Aorta (tissue), 5 donors: Measurements from ENCODE around the gene TSPAN11. TPM values are rescaled to one million over a fixed set of nuclear protein-coding genes. Genes with fewer than 3 reads are reported as not detected.

ENCODE experiments used
- ATAC-seq: fragments of 200-7000 bp; cut with Tn5 transposase; one replicate; pipeline ENCODE4 v1.9.1; 2022; ENCODE audit warnings: moderate library complexity; ENCODE audit not compliant: low FRiP score
- DNase-seq, 2 donors: peaks; one replicate each; pipeline ENCODE4 v3.0.0-alpha.2; 2020
- H3K27ac ChIP-seq, 2 donors: one replicate each; pipeline ENCODE4 v1.5.1; 2013; ENCODE audit warnings: low read length in 2 of 2, mild to moderate bottlenecking in 2 of 2, moderate library complexity in 2 of 2, control low read depth in 1 of 2, inconsistent platforms in 1 of 2, low read depth in 1 of 2
- H3K27me3 ChIP-seq, 2 donors: one replicate each; pipeline ENCODE4 v1.6.1; 2013; ENCODE audit warnings: control low read depth in 1 of 2, low read length in 1 of 2, mild to moderate bottlenecking in 1 of 2, moderate library complexity in 1 of 2; ENCODE audit not compliant: insufficient read depth in 2 of 2, control insufficient read depth in 1 of 2
- H3K36me3 ChIP-seq, 2 donors: one replicate each; pipeline ENCODE4 v1.6.1; 2013; ENCODE audit warnings: control low read depth in 1 of 2, low read length in 1 of 2, mild to moderate bottlenecking in 1 of 2; ENCODE audit not compliant: insufficient read depth in 2 of 2, control insufficient read depth in 1 of 2
- H3K4me1 ChIP-seq, 2 donors: one replicate each; pipeline ENCODE4 v1.6.1; 2013; ENCODE audit warnings: low read length in 2 of 2, control low read depth in 1 of 2, mild to moderate bottlenecking in 1 of 2, moderate library complexity in 1 of 2; ENCODE audit not compliant: insufficient read depth in 2 of 2, control insufficient read depth in 1 of 2
- H3K4me3 ChIP-seq, 2 donors: one replicate each; pipeline ENCODE4 v1.5.1; 2013; ENCODE audit warnings: low read length in 2 of 2, control low read depth in 1 of 2, mild to moderate bottlenecking in 1 of 2
- H3K9me3 ChIP-seq: one replicate; pipeline ENCODE4 v1.6.1; 2013; ENCODE audit warnings: mild to moderate bottlenecking, low read length; ENCODE audit not compliant: control insufficient read depth
- WGBS, 2 donors: extraction: QIAGEN DNeasy Blood & Tissue Kit; methylation state at CpG; one replicate each; pipeline ENCODE4 v1.1.7; 2013; 5-methylcytosine and 5-hydroxymethylcytosine counted together
- intact Hi-C, 2 donors: fragments of 100-400 bp; cut with DNase I; formaldehyde crosslinking; loops; one replicate each; pipeline versions ENCODE4 v1.14.2 to v1.15.0; 2022
- polyA plus RNA-seq, 2 donors: library from polyadenylated mRNA; stranded (reverse); fragments of 200-250 nt; gene quantifications; one replicate each; pipeline ENCODE4 v1.2.3, GENCODE V29; 2013
- total RNA-seq, 2 donors: library from RNA; stranded (reverse); fragmentation: NEBNext Ultra II Directional; extraction: Animal tissue kit (Norgen Biotek cat#: 25700); gene quantifications; one replicate each; pipeline ENCODE4 v1.2.1, GENCODE V29; 2021
- donor health status: healthy with polysubstance abuse.
- donor health status: Bipolar disorder and iron deficiency.
- donor health status: DM: no; HTN: no; CAD: no.
- donor health status: DM: no; HTN: no; CAD: no.
- donor health status: DM: yes; HTN: yes; CAD: no.

TSPAN11 gene
- total and polyA plus RNA-seq, 4 donors = 0.03 to 14.1 (median 2.8) TPM; not detected in 1

DNA sequence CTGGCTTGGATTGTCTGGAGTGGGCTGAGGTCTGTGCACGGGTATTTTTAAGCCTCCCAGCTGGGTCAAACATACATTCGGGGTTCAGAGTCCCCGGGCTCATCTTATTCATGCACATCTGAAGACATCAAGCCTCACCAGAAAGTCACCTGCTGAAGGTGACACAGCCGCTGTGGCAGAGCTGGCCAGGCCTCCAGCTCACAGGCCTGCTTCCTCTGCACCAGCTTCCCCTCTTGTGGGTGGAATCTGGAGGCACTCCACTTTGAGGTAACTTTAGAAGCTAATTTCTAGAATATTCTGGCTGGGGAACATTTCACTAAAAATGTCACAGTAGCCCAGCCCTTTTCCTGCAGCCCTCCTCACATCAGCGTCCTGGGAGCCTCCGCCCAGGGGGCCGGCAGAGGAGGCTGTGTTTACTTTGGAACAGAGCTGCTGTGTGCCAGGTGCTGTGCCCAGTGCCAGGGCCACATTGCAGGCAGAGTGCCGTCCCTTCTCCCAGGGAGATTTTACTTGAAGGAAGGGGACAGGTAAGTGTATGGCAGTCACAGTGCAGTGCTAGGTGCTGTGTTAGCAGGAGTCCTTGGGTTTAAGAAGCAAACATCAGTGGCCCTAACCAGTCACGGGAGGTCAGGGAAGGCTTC lies 62.2 kb downstream of the TSPAN11 start:
- ATAC-seq (no peak), DNase-seq (no peak)
- WGBS, 2 donors = 52% methylated on average over 9 of the region's 9 CpGs
- Histone ChIP-seq H3K4me3 (no peak overlapping the region), H3K9me3 (no peaks in the 10 kb centered on the region), H3K36me3 (no peaks in the 10 kb centered on the region), H3K4me1 (no peaks in the 10 kb centered on the region), H3K27me3 (no peaks in the 10 kb centered on the region), H3K27ac (no peak overlapping the region)
- intact Hi-C loops = no loop called here

DNA sequence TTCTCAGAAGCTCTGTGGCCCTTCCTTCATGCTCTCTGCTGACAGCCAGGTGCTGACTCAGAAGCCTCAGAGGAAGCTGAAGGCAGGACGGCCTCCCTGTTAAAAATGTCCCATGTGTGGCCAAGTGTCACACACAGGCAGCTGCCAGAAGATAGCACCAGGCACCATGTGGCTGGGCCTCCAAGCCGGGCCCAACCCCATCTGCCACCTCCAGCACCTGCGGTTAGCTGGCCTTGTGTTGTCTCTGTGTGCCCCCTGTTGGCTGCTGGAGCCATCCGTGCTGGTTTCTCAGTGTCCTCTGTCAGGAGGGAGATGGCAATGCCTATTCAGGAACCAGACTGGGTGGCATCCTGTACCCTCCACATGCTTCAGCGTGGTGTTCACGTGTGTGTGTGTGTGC lies 63.2 kb downstream of the TSPAN11 start:
- 58 to 65% methylated on average over 6 of the region's 6 CpGs for WGBS, 2 donors

DNA sequence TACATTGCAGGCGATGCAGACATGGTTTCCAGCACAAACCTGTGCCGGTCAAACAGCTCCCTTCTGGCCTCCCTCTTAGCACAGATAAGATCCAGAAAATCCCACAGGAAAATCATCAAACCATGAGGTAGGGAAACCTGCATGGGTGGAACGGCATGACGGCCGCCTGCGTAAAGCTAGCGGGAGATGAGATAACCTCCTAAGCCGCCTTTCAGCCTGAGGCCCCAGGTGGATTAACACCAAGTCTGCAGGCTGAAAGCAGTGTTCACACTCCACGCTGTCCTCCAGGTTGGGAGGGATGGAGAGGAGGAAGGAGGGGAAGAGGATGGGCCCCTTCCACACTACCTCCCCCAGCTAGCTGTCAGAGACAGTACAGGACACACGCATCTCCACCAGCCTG lies 63.8 kb downstream of the TSPAN11 start:
- H3K4me3 ChIP-seq = no peak overlapping the region
- DNase-seq (no peak), ATAC-seq (no peak)
- no peak overlapping the region for H3K27ac ChIP-seq
- H3K4me1 ChIP-seq = no peaks in the 10 kb centered on the region
- no peaks in the 10 kb centered on the region for H3K36me3 ChIP-seq
- H3K27me3 ChIP-seq = no peaks in the 10 kb centered on the region
- 90 to 93% methylated on average over 10 of the region's 10 CpGs for WGBS, 2 donors
- no peaks in the 10 kb centered on the region for H3K9me3 ChIP-seq
- intact Hi-C loops = no loop called here

More for the DNA sequence above, 63.2 kb downstream of the TSPAN11 start:
- no peak for DNase-seq
- Histone ChIP-seq H3K27ac (no peak overlapping the region), H3K27me3 (no peaks in the 10 kb centered on the region), H3K4me3 (no peak overlapping the region), H3K4me1 (no peaks in the 10 kb centered on the region), H3K36me3 (no peaks in the 10 kb centered on the region), H3K9me3 (no peaks in the 10 kb centered on the region)
- intact Hi-C loops = no loop called here
- ATAC-seq = no peak

- H3K4me3 ChIP-seq = no peak overlapping the region
- no peaks in the 10 kb centered on the region for H3K27me3 ChIP-seq
- intact Hi-C loops = no loop called here
- H3K36me3 ChIP-seq = no peaks in the 10 kb centered on the region
- ATAC-seq (no peak), DNase-seq (no peak)
- 88 to 94% methylated on average over 3 of the region's 3 CpGs for WGBS, 2 donors
- no peak overlapping the region for H3K27ac ChIP-seq
- no peaks in the 10 kb centered on the region for H3K4me1 ChIP-seq
- no peaks in the 10 kb centered on the region for H3K9me3 ChIP-seq
These were observed 64.2 kb downstream of the TSPAN11 start for GRCh38 chr12:30990776-30991175.

DNA sequence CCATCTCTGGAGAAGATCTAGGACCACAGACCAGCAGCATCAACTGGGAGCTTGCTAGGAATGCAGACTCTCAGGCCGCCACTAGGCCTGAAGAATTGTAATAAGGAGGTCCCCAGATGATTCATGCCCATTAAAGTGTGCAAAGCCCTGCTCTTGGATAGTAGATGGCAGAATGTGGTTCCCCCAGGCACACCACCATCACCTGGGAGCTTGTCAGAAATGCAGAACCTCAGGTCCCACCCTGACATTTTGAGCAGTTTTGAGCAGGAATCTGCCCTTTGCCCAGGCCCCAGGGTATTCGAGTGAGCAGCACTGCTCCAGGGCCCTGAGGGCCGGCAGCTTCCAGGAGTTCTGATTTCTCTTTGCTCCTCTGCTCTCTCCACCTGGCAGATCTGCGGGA lies 64.9 kb downstream of the TSPAN11 start:
- no peak for DNase-seq
- Histone ChIP-seq H3K4me1 (no peaks in the 10 kb centered on the region), H3K27ac (no peak overlapping the region), H3K36me3 (no peaks in the 10 kb centered on the region), H3K4me3 (no peak overlapping the region), H3K27me3 (no peaks in the 10 kb centered on the region), H3K9me3 (no peaks in the 10 kb centered on the region)
- 90 to 93% methylated on average over 4 of the region's 4 CpGs for WGBS, 2 donors
- intact Hi-C loops = no loop called here
- no peak for ATAC-seq

DNA sequence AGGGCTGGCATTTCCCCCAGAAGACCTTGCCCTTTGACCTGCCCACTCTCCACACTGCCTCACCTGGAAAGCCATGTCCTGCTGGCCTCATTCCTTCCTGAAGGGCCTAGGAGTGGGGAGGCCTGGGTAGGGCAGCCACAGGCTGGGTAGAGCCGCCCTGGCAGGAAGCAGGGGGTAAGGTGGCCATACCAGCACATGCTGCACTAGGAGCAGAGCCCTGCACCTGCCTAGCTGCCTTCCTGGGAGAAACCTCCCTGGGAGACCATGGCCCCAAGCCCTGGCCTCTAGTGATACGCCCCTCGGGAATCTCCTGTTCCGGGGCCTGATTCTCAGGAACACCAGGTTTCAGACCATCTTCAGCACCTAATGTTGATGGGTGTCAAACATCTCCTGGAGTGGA lies 65.8 kb downstream of the TSPAN11 start:
- no peak overlapping the region for H3K4me3 ChIP-seq
- no peaks in the 10 kb centered on the region for H3K27me3 ChIP-seq
- H3K36me3 ChIP-seq = no peaks in the 10 kb centered on the region
- intact Hi-C loops = no loop called here
- WGBS, 2 donors = 92 to 96% methylated on average over 4 of the region's 4 CpGs
- DNase-seq (no peak), ATAC-seq (no peak)
- H3K9me3 ChIP-seq = no peaks in the 10 kb centered on the region
- H3K4me1 ChIP-seq = no peaks in the 10 kb centered on the region
- H3K27ac ChIP-seq = no peak overlapping the region

- ATAC-seq (no peak), DNase-seq (no peak)
- no peaks in the 10 kb centered on the region for H3K4me1 ChIP-seq
- 88% methylated on average over 4 of the region's 4 CpGs for WGBS, 2 donors
- no peak overlapping the region for H3K27ac ChIP-seq
- no peaks in the 10 kb centered on the region for H3K9me3 ChIP-seq
- H3K27me3 ChIP-seq = no peaks in the 10 kb centered on the region
- H3K36me3 ChIP-seq = no peaks in the 10 kb centered on the region
- no peak overlapping the region for H3K4me3 ChIP-seq
- intact Hi-C loops = no loop called here
These were observed 67.2 kb downstream of the TSPAN11 start for GRCh38 chr12:30993766-30994165.

GRCh38 chr12:30994274-30994673 lies 67.7 kb downstream of the TSPAN11 start:
- Histone ChIP-seq H3K4me3 (no peak overlapping the region), H3K27ac (no peak overlapping the region), H3K9me3 (no peaks in the 10 kb centered on the region), H3K36me3 (no peaks in the 10 kb centered on the region), H3K27me3 (no peaks in the 10 kb centered on the region), H3K4me1 (no peaks in the 10 kb centered on the region)
- ATAC-seq = no peak
- intact Hi-C loops = no loop called here
- WGBS, 2 donors = 81 to 82% methylated on average over 13 of the region's 13 CpGs
- no peak for DNase-seq

DNA sequence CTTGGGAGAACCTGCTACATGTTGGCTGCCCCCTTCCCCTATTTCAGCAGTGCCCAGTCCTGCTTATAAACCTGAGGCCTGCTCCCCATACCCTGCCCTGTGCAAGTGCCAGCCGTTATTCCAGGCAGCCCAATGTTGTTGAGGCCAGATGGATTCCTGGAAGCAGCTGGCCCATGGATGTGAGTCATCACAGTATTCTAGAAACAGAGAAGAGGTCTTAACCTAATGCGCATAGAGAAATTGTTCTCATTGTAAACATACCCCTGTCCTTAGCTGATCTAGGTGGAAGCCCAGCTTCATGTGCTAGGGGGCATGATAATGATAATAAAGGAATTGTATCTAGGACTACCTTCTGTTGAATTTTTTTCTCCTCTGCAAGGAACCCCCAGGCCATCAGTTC lies 69.7 kb downstream of the TSPAN11 start:
- Histone ChIP-seq H3K4me3 (no peak overlapping the region), H3K27ac (no peak overlapping the region), H3K9me3 (no peaks in the 10 kb centered on the region), H3K4me1 (no peaks in the 10 kb centered on the region), H3K36me3 (no peaks in the 10 kb centered on the region), H3K27me3 (no peaks in the 10 kb centered on the region)
- ATAC-seq (no peak), DNase-seq (no peak)
- intact Hi-C loops = no loop called here
- WGBS, 2 donors = 82 to 91% methylated on average over 2 of the region's 2 CpGs
